HG02571 (cell line): ENCODE data around the gene MBNL1.

Experiments used
- ATAC-seq: cut with Tn5 transposase; IDR thresholded peaks from one replicate; pipeline ENCODE4 v1.9.1; 2021; ENCODE audit warnings: mild to moderate bottlenecking, moderate library complexity; ENCODE audit not compliant: unreplicated experiment

The MBNL1 gene

DNA sequence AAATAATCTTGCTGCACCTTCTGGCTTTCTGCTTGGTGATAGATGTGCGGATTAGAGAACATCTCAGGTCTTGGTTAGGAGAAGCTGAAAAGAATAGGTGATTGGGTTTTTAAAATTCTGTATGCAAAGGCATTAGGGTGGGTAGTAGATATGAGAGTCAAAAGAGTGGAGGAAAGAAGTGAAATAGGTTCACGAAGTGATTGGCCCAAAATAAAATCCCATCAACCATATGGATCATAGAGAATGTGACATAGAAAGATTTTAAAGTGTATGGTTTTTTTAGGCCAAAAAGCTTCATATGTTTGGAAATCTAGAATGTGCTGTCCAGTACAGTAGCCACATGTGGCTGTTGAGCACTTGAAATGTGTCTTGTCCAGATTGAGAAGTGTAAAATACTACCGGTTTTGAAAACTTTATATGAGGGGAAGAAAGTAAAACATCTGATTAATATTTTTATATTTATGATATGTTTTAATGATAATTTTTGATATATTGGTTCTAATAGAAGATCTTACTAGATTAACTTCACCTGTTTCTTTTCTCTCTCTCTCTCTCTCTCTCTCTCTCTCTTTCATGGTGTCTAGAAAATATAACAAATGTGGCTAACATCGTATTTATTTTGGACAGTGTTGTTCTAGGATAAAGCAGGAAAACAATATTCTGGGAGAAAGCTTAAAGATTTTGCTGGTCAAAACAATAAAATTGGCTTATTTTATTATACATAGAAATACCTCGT lies 2.9 kb downstream of the MBNL1 start:
- no peak for ATAC-seq

- no peak for ATAC-seq
Measured at GRCh38 chr3:152272771-152273242, 4.1 kb downstream of the MBNL1 start.

DNA sequence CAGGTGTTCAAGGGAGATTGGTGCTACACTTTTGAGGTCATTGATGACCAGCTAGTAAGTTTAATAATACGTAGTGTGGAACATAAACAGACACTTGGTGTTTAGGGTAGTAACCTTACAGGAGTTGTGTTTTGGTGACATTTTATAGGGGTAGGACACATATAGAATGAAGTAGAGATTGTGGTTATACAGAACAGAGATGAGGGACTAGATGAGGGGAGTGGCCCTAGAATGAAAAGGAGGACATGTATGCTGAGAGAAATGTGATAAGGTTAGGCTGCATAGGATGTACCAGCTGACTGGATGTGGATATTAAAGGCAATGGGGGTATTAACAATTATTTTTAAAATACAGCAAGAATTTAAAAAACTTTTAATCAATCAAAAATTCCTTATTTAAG lies 8.0 kb downstream of the MBNL1 start:
- ATAC-seq: no peak

GRCh38 chr3:152277198-152277597 lies 8.5 kb downstream of the MBNL1 start:
- ATAC-seq: no peak

DNA sequence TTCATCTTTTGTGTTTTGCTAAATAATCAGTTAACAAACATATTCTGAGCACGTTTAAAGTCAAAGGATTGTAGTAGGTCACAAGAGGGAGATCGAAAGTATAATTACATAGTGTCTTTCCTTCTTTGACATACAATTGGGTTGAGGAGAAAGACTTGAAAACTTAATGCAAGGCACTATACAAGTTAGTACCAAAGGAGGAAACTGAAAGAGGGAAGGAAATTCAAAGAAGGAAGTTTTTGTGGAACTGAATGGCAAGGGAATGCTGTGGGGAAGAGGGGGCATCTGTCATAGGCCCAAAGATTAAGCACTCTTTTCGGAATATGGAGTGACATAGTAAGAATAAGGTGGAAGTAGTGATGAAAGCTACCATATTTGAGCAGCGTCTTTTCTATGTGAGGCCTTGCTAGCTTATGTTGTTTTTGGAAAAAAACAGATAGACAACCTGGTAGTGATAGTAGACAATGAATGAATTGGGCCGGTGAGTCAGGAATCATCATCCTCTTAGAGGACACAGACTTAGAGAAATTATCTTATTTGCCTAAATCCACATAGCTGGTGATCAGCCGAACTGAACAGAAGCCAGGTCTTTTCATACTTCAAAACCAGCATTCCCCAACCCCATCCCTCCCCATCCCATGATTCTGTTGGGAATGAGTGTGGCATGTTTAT lies 10.2 kb downstream of the MBNL1 start:
- ATAC-seq: no peak

DNA sequence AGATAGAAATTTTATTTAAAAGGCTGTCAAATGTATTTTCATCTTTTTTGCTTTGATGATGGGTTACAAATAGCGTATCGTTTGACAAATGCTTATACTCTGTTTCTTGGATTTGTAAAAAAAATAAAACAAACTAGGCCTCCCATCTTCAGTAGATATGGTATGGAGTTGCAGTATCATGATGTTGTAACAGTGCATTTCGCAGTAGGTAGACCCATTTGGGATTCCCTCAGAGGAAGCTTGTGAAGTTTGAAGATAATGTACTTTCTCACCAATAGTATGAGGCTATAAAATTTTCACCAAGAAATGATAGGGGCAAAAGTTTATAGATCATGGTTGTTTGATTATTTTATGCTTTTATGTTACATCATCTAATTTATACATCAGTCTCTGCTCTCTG lies 10.8 kb downstream of the MBNL1 start:
- ATAC-seq: no peak

GRCh38 chr3:152280539-152280938 lies 11.8 kb downstream of the MBNL1 start:
- no peak for ATAC-seq

GRCh38 chr3:152281133-152281713 lies 12.5 kb downstream of the MBNL1 start:
- ATAC-seq: peak; percentile 67

GRCh38 chr3:152282813-152283212 lies 14.1 kb downstream of the MBNL1 start:
- ATAC-seq: no peak

- ATAC-seq: no peak
Measured at GRCh38 chr3:152283492-152284381, 15.0 kb downstream of the MBNL1 start.

GRCh38 chr3:152284906-152285305 lies 16.2 kb downstream of the MBNL1 start:
- no peak for ATAC-seq

GRCh38 chr3:152285509-152285908 lies 16.8 kb downstream of the MBNL1 start:
- no peak for ATAC-seq

- ATAC-seq: no peak
Measured at GRCh38 chr3:152287898-152288576, 19.3 kb downstream of the MBNL1 start.

- ATAC-seq: no peak
Measured at GRCh38 chr3:152288681-152289080, 20.0 kb downstream of the MBNL1 start.

DNA sequence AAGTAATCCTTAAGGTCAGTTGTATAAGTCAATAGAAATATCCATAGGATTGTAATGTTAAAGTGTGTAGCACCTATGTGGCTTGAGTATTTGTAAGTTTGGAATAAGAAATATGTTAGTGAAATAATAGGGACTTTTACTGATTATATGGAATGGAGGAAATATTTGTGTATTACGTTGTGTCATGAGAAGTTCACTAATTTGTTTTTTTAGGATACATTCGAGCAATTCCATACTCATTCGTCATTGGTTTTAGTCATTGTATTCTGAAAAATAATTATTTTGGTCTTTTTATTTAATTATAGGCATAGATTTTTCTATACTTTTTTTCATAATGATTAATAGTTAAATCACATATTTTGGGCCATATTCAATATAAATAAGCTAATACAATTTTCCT lies 21.0 kb downstream of the MBNL1 start:
- no peak for ATAC-seq

DNA sequence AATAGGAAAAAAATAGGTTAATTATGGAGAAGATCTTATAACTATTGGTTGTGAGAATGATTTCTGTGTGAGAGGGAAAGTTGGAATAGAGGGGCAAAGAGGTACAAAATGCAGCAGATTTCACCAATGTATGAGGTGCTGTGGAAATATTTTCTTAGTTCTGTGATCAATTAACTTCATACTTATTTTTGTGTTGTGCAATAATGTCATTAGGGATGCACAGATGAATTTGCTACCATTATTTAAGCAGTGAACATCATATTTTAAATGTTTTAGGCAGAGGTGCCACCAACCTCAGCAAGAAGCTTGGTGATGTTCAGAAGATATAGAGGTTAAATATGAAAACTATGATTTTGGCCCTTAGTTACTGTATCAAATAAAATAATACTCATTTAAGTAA lies 21.6 kb downstream of the MBNL1 start:
- no peak for ATAC-seq

DNA sequence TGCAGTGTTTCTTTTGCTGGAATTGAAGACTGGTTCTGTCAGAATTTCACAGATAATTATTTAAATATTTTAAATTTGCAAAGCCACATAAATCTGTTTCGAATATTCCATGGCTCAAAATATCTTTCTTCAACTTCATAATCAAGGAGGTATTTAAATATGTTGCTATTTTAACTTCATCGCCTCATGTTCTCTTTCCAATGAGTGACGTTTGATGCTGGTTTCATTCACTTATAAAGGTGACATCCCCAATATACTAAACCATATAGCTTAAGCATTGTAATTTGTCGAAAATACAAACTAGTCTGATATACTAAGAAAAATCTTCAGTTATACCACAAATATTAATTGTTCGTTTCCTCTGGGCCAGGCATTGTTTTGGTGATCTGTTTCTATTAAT lies 22.5 kb downstream of the MBNL1 start:
- no peak for ATAC-seq

DNA sequence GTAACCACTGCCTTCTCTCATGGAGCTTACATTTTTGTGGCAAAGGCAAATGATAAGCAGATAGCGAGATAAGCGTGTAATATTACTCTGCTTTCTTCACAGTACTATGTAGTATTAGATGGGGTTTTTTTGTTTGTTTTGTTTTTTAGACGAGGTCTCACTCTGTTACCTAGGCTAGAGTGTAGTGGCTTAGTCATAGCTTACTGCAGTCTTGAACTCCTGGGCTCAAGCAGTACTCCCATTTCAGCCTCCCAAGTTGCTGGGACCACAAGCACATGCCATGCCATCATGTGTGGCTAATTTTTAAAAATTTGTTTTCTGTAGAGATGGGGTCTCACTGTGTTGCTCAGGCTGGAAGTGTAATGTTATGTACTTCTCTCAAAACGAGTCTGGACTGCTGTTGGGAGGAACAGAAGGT lies 22.9 kb downstream of the MBNL1 start:
- ATAC-seq: no peak

DNA sequence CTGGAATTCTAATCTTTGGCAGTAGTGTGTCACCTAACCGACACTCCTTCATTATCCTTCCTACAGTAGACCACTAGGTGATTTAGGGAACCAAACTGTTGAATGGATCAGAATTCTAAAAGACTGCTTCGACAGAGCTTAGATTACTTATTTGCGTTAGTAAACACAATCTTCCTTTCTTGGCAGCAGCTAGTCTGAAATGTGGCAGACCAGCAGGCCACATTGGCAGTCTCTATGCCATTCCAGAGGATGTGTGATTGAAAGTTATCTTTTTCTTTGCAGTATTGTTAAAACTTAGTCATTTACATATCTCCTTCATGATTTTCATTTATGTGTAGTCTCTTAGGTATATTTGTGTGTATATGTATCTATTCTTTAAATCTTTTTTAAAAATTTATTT lies 23.6 kb downstream of the MBNL1 start:
- no peak for ATAC-seq

DNA sequence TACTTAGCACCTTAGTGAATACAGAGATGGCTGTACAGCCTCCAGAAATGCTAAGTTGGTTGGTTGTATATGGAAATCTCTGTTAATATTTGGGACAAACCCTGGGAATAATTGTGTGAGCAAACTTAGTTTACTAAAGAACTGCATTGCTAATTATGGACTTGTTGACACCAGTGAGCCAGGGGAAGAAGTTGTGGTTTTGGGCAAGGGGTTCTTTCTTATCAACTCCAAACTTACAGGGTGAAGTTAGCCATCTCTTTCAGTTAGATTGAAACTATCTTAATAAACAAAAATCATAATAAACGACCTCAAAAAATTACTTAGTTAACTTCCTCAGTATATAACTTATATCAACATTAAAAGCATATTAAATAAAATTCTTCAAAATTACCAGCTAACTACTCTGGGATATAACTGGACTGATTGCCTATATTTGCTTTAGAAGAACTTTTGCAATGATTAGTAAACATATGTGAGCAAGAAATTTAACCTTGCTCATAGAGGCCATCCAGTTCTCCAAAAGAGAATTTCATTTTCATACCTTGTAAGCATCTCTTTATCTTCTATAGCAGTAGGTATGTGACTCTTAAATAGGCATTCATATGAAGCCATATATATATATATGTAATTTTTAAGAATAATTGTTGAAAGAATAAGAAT lies 24.7 kb downstream of the MBNL1 start:
- no peak for ATAC-seq
